SH-SY5Y (cell line): ENCODE data around the gene ILDR2.
A peak's percentile ranks its signal among the peaks of the same experiment; 100 is the strongest.

Experiments used
- GATA2 ChIP-seq: IDR thresholded peaks from 2 replicates; pipeline ENCODE4 v1.6.1; 2011; ENCODE audit warnings: mild to moderate bottlenecking, low read depth, low read length
- GATA3 ChIP-seq: IDR thresholded peaks from 2 replicates; pipeline ENCODE4 v1.6.1; 2011; ENCODE audit warnings: low read depth, mild to moderate bottlenecking, low read length, moderate library complexity

- peak; percentile 47 for TF ChIP-seq GATA2
- no peak for TF ChIP-seq GATA3
Measured at GRCh38 chr1:166865926-166866325, 109.4 kb downstream of the ILDR2 start.
